Activated CD8-positive, alpha-beta T cell treated with anti-CD3 and anti-CD28 coated beads for 36 hours (primary cell): Measurements from ENCODE around the gene SGMS1. TPM values are rescaled to one million over a fixed set of nuclear protein-coding genes. Genes with fewer than 3 reads are reported as not detected.
"Not testable (repeated sequence)": the region's sequence is repeated elsewhere in the genome, so short reads cannot be mapped to it uniquely, and the experiment has no call there.

ENCODE experiments used
- ATAC-seq: fragments of 200-7000 bp; cut with Tn5 transposase; one replicate; pipeline ENCODE4 v1.10.0; 2021; ENCODE audit warnings: mild to moderate bottlenecking, moderate library complexity
- CTCF ChIA-PET: fragments of 350-600 bp; sonication (Branson Sonifier 250); formaldehyde crosslinking; loops from one replicate; lab custom pipeline; 2021; ENCODE audit warnings: antibody characterized with exemption; lab: Charles Lee
- POLR2A ChIA-PET: fragments of 350-600 bp; sonication (Branson Sonifier 250); formaldehyde crosslinking; loops from one replicate; lab custom pipeline; 2021; ENCODE audit warnings: antibody characterized with exemption; lab: Charles Lee
- DNase-seq: peaks from one replicate; pipeline ENCODE4 v3.0.0-alpha.2; 2020
- H3K27ac Mint-ChIP-seq: one replicate; pipeline ENCODE4 v1.8.0; 2021; ENCODE audit warnings: mild to moderate bottlenecking, mixed read lengths
- H3K27me3 Mint-ChIP-seq: one replicate; pipeline ENCODE4 v1.8.0; 2021; ENCODE audit warnings: mixed read lengths
- H3K36me3 Mint-ChIP-seq: one replicate; pipeline ENCODE4 v1.8.0; 2021; ENCODE audit warnings: low read depth, mixed read lengths
- H3K4me1 Mint-ChIP-seq: one replicate; pipeline ENCODE4 v1.8.0; 2021; ENCODE audit warnings: low read depth, mixed read lengths
- H3K4me3 Mint-ChIP-seq: one replicate; pipeline ENCODE4 v1.8.0; 2021; ENCODE audit warnings: mild to moderate bottlenecking, moderate library complexity, mixed read lengths
- H3K9me3 Mint-ChIP-seq: one replicate; pipeline ENCODE4 v1.8.0; 2021; ENCODE audit warnings: mixed read lengths
- intact Hi-C: fragments of 100-400 bp; cut with micrococcal nuclease; formaldehyde crosslinking; loops from one replicate; pipeline ENCODE4 v1.10.0; 2022
- total RNA-seq, 2 experiments: library from RNA; stranded (reverse); gene quantifications; one replicate each; pipeline ENCODE4 v1.2.3, GENCODE V29; 2021
- TF ChIP-seq, protein P1 (sequence below): fragments of 200-600 bp; IDR thresholded peaks from one replicate; pipeline ENCODE4 v1.8.0; 2022; ENCODE audit warnings: antibody characterized with exemption, mild to moderate bottlenecking

Gene SGMS1
- total RNA-seq, 2 experiments from 2014 or later = 9.0 to 10.6 TPM

DNA sequence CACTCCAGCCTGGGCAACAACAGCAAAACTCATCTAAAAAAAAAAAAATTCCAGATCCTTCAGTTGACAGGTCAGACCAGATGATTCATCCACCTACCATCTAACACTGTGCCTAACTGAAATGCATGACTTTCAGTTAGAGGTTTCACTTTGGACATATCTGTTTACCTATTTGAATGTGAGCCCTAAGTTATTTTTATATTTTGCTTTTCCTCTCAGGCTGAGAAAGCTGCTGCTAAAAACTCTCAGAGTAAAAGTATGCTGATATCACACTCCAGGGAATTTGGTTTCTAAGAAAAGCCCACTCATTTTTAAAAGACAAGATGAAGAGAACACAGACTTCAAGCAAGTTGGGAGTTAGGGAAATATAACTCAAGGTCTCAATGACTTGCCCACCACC lies 126.0 kb downstream of the SGMS1 start:
- intact Hi-C loops = no loop called here
- POLR2A ChIA-PET = interaction anchor here (0.6 to 1.7 kb wide), 3 partner anchors 10 to 270 kb away, joined by 3 to 4 read pairs (median 3); no protein-coding TSS in a partner anchor
- Mint-ChIP-seq H3K36me3 (peaks cover 19% of the 10 kb centered on the region), H3K4me1 (peaks cover 58% of the 10 kb centered on the region), H3K27me3 (no peaks in the 10 kb centered on the region), H3K4me3 (peak overlapping the region; percentile 11), H3K9me3 (peaks cover 2% of the 10 kb centered on the region), H3K27ac (peak overlapping the region; percentile 75)
- TF ChIP-seq, protein P1, sequence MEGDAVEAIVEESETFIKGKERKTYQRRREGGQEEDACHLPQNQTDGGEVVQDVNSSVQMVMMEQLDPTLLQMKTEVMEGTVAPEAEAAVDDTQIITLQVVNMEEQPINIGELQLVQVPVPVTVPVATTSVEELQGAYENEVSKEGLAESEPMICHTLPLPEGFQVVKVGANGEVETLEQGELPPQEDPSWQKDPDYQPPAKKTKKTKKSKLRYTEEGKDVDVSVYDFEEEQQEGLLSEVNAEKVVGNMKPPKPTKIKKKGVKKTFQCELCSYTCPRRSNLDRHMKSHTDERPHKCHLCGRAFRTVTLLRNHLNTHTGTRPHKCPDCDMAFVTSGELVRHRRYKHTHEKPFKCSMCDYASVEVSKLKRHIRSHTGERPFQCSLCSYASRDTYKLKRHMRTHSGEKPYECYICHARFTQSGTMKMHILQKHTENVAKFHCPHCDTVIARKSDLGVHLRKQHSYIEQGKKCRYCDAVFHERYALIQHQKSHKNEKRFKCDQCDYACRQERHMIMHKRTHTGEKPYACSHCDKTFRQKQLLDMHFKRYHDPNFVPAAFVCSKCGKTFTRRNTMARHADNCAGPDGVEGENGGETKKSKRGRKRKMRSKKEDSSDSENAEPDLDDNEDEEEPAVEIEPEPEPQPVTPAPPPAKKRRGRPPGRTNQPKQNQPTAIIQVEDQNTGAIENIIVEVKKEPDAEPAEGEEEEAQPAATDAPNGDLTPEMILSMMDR = no peak
- CTCF ChIA-PET = no interaction called here
- ATAC-seq (peak; percentile 78), DNase-seq (no peak)

DNA sequence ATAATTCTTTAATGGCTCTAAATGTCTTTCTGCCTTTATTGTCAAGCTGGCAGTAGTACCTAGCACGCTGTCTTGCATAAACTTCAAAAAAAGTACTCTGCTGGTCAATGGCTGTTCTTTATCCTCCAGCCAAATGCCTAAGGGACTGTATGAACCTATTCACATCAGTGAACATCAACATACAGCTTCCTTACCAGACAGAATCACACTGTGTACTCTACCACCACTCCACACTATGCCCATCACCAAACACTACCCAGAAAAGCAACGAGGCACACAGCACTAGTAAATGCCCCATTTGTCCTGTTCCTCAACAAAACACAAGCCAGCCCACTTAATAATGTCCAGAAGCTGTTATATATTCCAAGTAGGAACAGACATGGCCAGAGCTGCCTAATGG lies 127.5 kb downstream of the SGMS1 start:
- Mint-ChIP-seq H3K4me1 (peaks cover 52% of the 10 kb centered on the region), H3K27me3 (no peaks in the 10 kb centered on the region), H3K27ac (no peak overlapping the region), H3K9me3 (peaks cover 6% of the 10 kb centered on the region), H3K36me3 (peaks cover 26% of the 10 kb centered on the region), H3K4me3 (no peak overlapping the region)
- ATAC-seq (no peak), DNase-seq (no peak)
- intact Hi-C loops = no loop called here
- TF ChIP-seq, protein P1 = no peak
- POLR2A ChIA-PET = interaction anchor here (0.6 to 1.4 kb wide), 3 partner anchors 8 to 39 kb away, joined by 3 to 4 read pairs (median 3); no protein-coding TSS in a partner anchor
- CTCF ChIA-PET = interaction anchor here (1.6 kb wide), 1 partner anchor 75 kb away, joined by 3 read pairs; no protein-coding TSS in a partner anchor

DNA sequence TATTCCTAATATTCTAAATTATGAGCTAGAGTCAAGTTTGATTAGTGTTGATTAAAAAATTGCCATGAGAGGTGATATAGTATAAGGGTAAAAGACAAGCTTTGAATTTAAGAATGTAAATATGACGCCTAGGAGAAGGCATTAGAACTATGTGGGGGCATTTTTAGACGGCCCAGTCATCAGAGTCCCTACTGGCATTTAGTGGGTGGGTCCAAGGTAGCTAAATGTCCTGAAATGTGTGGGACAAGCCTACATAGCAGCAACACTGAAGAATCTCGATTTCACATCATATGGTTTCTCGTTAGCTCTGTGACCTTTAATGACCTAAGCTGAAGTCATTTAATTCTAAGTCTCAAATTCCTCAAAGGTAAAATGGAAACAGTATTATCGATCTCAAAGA lies 133.5 kb downstream of the SGMS1 start:
- no peaks in the 10 kb centered on the region for H3K27me3 Mint-ChIP-seq
- H3K4me1 Mint-ChIP-seq = peaks cover 24% of the 10 kb centered on the region
- TF ChIP-seq, protein P1 = no peak
- H3K4me3 Mint-ChIP-seq = no peak overlapping the region
- ChIA-PET POLR2A (interaction anchor here (0.6 to 1.4 kb wide), 2 partner anchors 19 to 67 kb away, joined by 3 read pairs; no protein-coding TSS in a partner anchor), CTCF (interaction anchor here (0.8 kb wide), 1 partner anchor 60 kb away, joined by 3 read pairs; no protein-coding TSS in a partner anchor)
- peaks cover 11% of the 10 kb centered on the region for H3K9me3 Mint-ChIP-seq
- H3K27ac Mint-ChIP-seq = no peak overlapping the region
- DNase-seq (no peak), ATAC-seq (no peak)
- intact Hi-C loops = no loop called here
- H3K36me3 Mint-ChIP-seq = peaks cover 31% of the 10 kb centered on the region

DNA sequence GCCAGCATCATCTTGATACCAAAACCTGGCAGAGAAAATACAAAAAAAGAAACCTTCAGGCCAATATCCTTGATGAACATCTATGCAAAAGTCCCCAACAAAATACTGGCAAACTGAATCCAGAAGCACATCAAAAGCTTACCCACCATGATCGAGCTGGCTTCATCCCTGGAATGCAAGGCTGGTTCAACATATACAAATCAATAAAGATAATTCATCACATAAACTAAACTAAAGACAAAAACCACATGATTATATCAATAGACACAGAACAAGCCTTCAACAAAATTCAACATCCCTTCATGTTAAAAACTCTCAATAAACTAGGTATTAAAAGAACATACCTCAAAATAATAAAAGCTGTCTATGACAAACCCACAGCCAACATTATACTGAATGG lies 139.2 kb downstream of the SGMS1 start:
- peaks cover 23% of the 10 kb centered on the region for H3K9me3 Mint-ChIP-seq
- H3K4me1 Mint-ChIP-seq, H3K4me3 Mint-ChIP-seq, intact Hi-C loops, POLR2A ChIA-PET, DNase-seq, H3K27me3 Mint-ChIP-seq, ATAC-seq, H3K27ac Mint-ChIP-seq: not testable (repeated sequence)
- CTCF ChIA-PET = interaction anchor here (1.4 kb wide), 1 partner anchor 13 kb away, joined by 4 read pairs; no protein-coding TSS in a partner anchor
- H3K36me3 Mint-ChIP-seq = peaks cover 49% of the 10 kb centered on the region

DNA sequence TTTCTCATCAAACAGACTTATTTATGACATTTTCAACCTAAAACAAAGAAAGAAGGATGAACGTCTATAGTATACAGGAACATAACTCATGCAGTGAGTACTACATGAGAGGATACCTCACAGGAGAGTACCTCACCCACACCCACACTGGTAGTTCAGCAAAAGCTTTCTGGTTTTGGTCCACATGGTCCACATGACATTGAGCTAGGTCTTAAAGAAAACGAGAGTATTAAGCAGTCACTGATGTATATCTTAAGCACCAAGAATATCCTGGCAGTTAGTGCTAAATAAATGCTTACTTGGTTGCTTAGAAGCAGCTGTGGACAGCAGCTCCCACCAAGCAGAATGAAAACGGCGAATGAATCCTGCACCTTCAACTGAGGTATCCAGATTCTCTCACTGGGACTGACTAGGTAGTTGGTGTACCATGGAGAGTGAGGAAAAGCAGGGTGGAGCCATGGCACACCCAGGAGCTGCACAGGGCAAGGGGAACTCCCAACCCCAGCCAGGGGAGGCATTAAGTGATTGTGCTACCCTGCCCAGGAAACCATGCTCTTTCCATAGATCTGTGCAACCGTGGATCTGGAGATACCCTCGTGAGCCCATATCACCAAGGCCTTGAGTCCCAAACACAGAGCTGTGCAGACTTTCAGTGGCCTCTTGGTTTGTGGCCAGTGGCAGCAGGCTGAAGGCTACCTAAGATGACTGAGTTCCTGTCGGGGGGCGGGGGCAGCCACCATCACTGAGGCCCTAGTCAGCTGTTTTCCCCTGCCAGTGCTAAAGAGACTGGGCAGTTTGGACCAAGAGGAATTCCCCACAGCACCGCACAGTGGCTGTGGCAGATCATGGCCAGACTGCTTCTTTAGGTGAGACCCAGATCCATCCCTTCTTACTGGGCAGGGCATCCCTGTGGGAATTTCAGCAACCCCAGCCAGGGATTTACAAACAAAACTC lies 143.4 kb downstream of the SGMS1 start:
- ChIA-PET CTCF (no interaction called here), POLR2A (interaction anchor here (0.9 kb wide), 1 partner anchor 9 kb away, joined by 3 read pairs; no protein-coding TSS in a partner anchor)
- H3K27ac Mint-ChIP-seq = no peak overlapping the region
- peaks cover 33% of the 10 kb centered on the region for H3K9me3 Mint-ChIP-seq
- H3K27me3 Mint-ChIP-seq = no peaks in the 10 kb centered on the region
- TF ChIP-seq, protein P1 = no peak
- ATAC-seq (no peak), DNase-seq (no peak)
- intact Hi-C loops = no loop called here
- H3K4me3 Mint-ChIP-seq = no peak overlapping the region
- peaks cover 64% of the 10 kb centered on the region for H3K36me3 Mint-ChIP-seq
- no peaks in the 10 kb centered on the region for H3K4me1 Mint-ChIP-seq
